SK-N-DZ (cell line): ENCODE results near the gene PIAS1.
A peak's percentile ranks its signal among the peaks of the same experiment; 100 is the strongest.
"Not testable (repeated sequence)": the region's sequence is repeated elsewhere in the genome, so short reads cannot be mapped to it uniquely, and the experiment has no call there.

Source experiments
- DNase-seq: peaks from one replicate; pipeline ENCODE4 v3.0.0-alpha.2; 2015; ENCODE audit warnings: low spot score

The PIAS1 gene

GRCh38 chr15:68203486-68203885, 149.4 kb downstream of the PIAS1 start:
- DNase-seq: no peak

- DNase-seq: no peak
Measured at GRCh38 chr15:68203956-68204355, 149.8 kb downstream of the PIAS1 start.

GRCh38 chr15:68204361-68204760, 150.2 kb downstream of the PIAS1 start:
- DNase-seq: no peak

GRCh38 chr15:68204776-68205557, 150.9 kb downstream of the PIAS1 start, which contains the start of gene CALML4:
Gene CALML4 (minus strand): TSS chr15:68205332. CDS start chr15:68205247, 85 bp downstream.
- DNase-seq: no peak

GRCh38 chr15:68205558-68205944, 151.4 kb downstream of the PIAS1 start:
- DNase-seq: no peak

- no peak for DNase-seq
Measured at GRCh38 chr15:68205954-68206539, 151.9 kb downstream of the PIAS1 start.

GRCh38 chr15:68206711-68207151, 152.6 kb downstream of the PIAS1 start:
- DNase-seq: no peak

GRCh38 chr15:68207176-68207935, 153.2 kb downstream of the PIAS1 start:
- no peak for DNase-seq

- no peak for DNase-seq
Measured at GRCh38 chr15:68208136-68208535, 154.0 kb downstream of the PIAS1 start.

- DNase-seq: no peak
Measured at GRCh38 chr15:68208636-68209240, 154.6 kb downstream of the PIAS1 start.

- no peak for DNase-seq
Measured at GRCh38 chr15:68209272-68209671, 155.2 kb downstream of the PIAS1 start.

- DNase-seq: no peak
Measured at GRCh38 chr15:68209735-68210408, 155.8 kb downstream of the PIAS1 start.

GRCh38 chr15:68210409-68210756, 156.3 kb downstream of the PIAS1 start:
- no peak for DNase-seq

GRCh38 chr15:68210821-68211655, 156.9 kb downstream of the PIAS1 start:
- peak; percentile 47 for DNase-seq

- no peak for DNase-seq
Measured at GRCh38 chr15:68211656-68212320, 157.7 kb downstream of the PIAS1 start.

- DNase-seq: not testable (repeated sequence)
Measured at GRCh38 chr15:68213491-68213845, 159.4 kb downstream of the PIAS1 start.

GRCh38 chr15:68213991-68214837, 160.1 kb downstream of the PIAS1 start:
- DNase-seq: no peak

GRCh38 chr15:68214838-68215254, 160.7 kb downstream of the PIAS1 start:
- DNase-seq: no peak

GRCh38 chr15:68217341-68217740, 163.2 kb downstream of the PIAS1 start:
- DNase-seq: no peak
